ENCODE measurements around the gene ITGAV. TPM values are rescaled to one million over a fixed set of nuclear protein-coding genes. Genes with fewer than 3 reads are reported as not detected.
A peak's percentile ranks its signal among the peaks of the same experiment; 100 is the strongest.

Gene ITGAV
- 10 to 100 TPM; 62.2 to 93.3 TPM for total RNA-seq
- 23.5 TPM for polyA plus RNA-seq (ENCODE audit: insufficient read depth, low read depth, low replicate concordance)
- long read RNA-seq, donor 1, full-length matches to known transcripts: 6 of 46 reads
- long read RNA-seq, donor 1, partial matches to known transcripts: 40 of 46 reads
- long read RNA-seq, donor 1, other reads (novel, unspliced or antisense): 0 of 46 reads
- long read RNA-seq, donor 2, full-length matches to known transcripts: 5 of 16 reads
- long read RNA-seq, donor 2, partial matches to known transcripts: 11 of 16 reads
- long read RNA-seq, donor 2, other reads (novel, unspliced or antisense): 0 of 16 reads

DNA sequence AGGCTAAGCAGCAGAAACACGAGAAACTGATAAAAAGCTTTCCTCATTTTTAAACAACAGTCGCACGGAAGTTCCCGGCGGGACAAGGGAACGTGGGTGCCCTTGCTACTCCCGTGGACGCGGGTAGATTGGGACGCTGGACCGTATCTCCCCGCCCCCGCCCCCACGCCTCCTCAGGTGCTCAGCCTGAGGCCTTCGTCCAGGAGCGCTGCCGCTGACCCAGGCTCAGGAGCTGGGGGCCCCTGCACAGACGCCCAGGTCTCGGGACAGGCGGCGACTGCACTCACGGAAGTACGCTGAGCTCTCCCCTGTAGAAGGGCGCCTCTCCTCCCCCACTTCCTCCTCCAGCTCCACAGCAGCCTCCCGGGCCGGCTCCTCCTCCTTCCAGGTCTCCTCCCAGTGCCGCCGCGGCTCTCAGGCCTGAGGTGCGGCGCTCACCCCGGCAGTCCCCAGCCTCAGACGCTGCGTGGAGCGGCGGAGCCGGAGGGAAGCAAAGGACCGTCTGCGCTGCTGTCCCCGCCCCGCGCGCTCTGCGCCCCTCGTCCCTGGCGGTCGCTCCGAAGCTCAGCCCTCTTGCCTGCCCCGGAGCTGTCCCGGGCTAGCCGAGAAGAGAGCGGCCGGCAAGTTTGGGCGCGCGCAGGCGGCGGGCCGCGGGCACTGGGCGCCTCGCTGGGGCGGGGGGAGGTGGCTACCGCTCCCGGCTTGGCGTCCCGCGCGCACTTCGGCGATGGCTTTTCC, at the start of gene ITGAV:
ITGAV (plus strand) TSS at position 445 of the 738 bp plus-strand sequence; CDS start at position 728, 283 bp downstream.
- Histone ChIP-seq H3K9me3 (no peaks in the 10 kb centered on the region), H3K36me3 (ENCODE audit: low read depth, missing control alignments) (no peaks in the 10 kb centered on the region), H3K27me3 (no peaks in the 10 kb centered on the region), H3K4me3 (peak within 1 kb of the TSS; percentile 83 to 84), H3K27ac (peak within 1 kb of the TSS; percentile 96 to 99), H3K4me1 (peaks cover 25% of the 10 kb centered on the region)
- peak; percentile 94 for DNase-seq
- TF ChIP-seq, protein P1, sequence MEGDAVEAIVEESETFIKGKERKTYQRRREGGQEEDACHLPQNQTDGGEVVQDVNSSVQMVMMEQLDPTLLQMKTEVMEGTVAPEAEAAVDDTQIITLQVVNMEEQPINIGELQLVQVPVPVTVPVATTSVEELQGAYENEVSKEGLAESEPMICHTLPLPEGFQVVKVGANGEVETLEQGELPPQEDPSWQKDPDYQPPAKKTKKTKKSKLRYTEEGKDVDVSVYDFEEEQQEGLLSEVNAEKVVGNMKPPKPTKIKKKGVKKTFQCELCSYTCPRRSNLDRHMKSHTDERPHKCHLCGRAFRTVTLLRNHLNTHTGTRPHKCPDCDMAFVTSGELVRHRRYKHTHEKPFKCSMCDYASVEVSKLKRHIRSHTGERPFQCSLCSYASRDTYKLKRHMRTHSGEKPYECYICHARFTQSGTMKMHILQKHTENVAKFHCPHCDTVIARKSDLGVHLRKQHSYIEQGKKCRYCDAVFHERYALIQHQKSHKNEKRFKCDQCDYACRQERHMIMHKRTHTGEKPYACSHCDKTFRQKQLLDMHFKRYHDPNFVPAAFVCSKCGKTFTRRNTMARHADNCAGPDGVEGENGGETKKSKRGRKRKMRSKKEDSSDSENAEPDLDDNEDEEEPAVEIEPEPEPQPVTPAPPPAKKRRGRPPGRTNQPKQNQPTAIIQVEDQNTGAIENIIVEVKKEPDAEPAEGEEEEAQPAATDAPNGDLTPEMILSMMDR (IDR thresholded peaks at IDR 0.05): no peak
- 1 to 2% methylated on average over 9 to 57 of the region's 71 CpGs for WGBS, 2 donors
- intact Hi-C loops (cut with DNase I; ENCODE audit: low total_unique reads): no loop called here

DNA sequence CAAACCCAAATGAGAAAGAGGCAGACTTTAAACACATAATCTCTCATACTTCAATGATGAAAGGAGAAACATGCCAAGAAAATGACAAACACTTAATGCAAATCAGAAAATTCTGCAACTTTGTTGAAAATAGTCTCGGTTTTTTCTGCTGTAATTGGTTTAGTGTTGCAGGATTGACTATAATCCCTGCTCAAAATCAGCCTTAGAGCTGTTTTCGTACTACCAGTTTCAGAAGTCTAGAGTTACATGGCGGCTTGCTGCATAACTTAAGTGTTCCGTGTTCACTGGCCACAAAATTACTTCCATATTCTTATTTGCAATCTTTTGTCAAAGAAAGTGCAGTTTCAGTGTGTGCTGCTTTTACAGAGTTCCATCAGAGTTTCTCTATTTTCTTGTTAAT, 48.9 kb upstream of the ITGAV start:
- Histone ChIP-seq H3K27ac (no peak overlapping the region), H3K4me1 (peaks cover 4% of the 10 kb centered on the region), H3K4me3 (no peak overlapping the region), H3K36me3 (ENCODE audit: low read depth, missing control alignments) (no peaks in the 10 kb centered on the region), H3K9me3 (no peaks in the 10 kb centered on the region), H3K27me3 (no peaks in the 10 kb centered on the region)
- no peak for DNase-seq
- TF ChIP-seq POLR2A (IDR thresholded peaks at IDR 0.05): no peak
- TF ChIP-seq, protein P1 (IDR thresholded peaks at IDR 0.05): no peak
- 71 to 72% methylated on average over 4 of the region's 4 CpGs for WGBS, 2 donors
- intact Hi-C loops (cut with DNase I; ENCODE audit: low total_unique reads): no loop called here

DNA sequence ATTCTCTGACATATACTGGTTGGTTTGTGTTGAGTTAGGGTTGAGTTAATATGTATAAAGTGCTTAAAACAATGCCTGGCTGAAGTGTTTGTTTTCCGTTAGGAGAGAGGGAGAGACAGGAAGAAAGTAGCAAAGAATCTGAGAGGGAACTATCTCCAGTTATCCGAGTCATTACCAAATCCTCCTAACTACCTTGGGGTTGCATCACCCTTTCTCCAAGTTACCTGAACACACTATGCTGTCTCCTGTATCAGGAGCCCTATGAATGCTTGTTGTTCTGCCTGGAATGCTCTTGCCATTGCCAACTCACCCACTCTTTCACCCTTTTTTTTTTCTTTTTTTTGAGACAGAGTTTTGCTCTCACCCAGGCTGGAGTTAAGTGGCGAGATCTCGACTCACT, 47.9 kb upstream of the ITGAV start:
- DNase-seq: no peak
- intact Hi-C loops (cut with DNase I; ENCODE audit: low total_unique reads): no loop called here
- Histone ChIP-seq H3K36me3 (ENCODE audit: low read depth, missing control alignments) (no peaks in the 10 kb centered on the region), H3K4me1 (peaks cover 4% of the 10 kb centered on the region), H3K4me3 (no peak overlapping the region), H3K27ac (no peak overlapping the region), H3K9me3 (no peaks in the 10 kb centered on the region), H3K27me3 (no peaks in the 10 kb centered on the region)
- no peak for TF ChIP-seq POLR2A (IDR thresholded peaks at IDR 0.05)
- TF ChIP-seq, protein P1 (IDR thresholded peaks at IDR 0.05): no peak
- 84 to 99% methylated on average over 4 of the region's 4 CpGs for WGBS, 2 donors

DNA sequence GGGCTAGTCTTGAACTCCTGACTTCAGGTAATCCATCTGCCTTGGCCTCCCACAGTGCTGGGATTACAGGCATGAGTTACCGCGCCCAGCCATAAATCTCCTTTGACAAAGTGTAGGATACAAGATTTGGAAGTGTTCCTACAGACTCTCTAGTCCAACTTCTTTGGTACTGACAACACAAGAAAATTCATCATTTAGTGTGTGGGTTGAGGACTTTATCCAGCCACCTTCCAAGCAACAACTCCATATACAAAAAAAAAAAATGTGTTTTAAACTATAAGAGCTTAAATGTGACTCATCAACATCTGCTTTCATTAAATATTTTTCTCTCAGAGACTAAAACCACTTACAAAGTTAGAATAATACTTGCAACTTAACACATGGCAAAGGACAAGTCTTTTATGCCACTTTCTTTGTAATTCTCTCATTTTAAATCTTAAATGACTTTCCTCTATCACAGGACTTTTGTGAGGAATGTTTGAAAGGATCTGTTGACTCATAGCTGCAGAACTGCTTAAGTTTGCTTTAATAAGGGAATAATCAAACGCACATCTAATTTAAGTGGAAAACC, 46.2 kb upstream of the ITGAV start:
- Histone ChIP-seq H3K27me3 (no peaks in the 10 kb centered on the region), H3K9me3 (no peaks in the 10 kb centered on the region), H3K4me1 (peaks cover 4% of the 10 kb centered on the region), H3K36me3 (ENCODE audit: low read depth, missing control alignments) (no peaks in the 10 kb centered on the region), H3K27ac (peak overlapping the region in 1 of 2 donors; percentile 18), H3K4me3 (no peak overlapping the region)
- intact Hi-C loops (cut with DNase I; ENCODE audit: low total_unique reads): no loop called here
- TF ChIP-seq POLR2A (IDR thresholded peaks at IDR 0.05): no peak
- TF ChIP-seq, protein P1 (IDR thresholded peaks at IDR 0.05): no peak
- 73 to 90% methylated on average over 3 of the region's 3 CpGs for WGBS, 2 donors
- DNase-seq: no peak
